Loucy (cell line): ENCODE measurements around the gene CDCA4.

Source experiments
- H2AFZ ChIP-seq: fragments of 200-600 bp; sonication (generic); 2 replicates; pipeline ENCODE4 v1.6.0; 2016; ENCODE audit warnings: antibody characterized with exemption, mild to moderate bottlenecking, low read length, moderate library complexity
- H3F3A ChIP-seq: fragments of 200-600 bp; 2 replicates; pipeline ENCODE4 v1.6.0; 2016; ENCODE audit warnings: antibody characterized with exemption, low read depth, mild to moderate bottlenecking
- H3K27me3 ChIP-seq: fragments of 200-600 bp; sonication (generic); 2 replicates; pipeline ENCODE4 v1.6.1; 2014; ENCODE audit warnings: low read length, mild to moderate bottlenecking; ENCODE audit not compliant: insufficient read depth, poor library complexity, severe bottlenecking
- H3K36me3 ChIP-seq: fragments of 200-600 bp; sonication (generic); 2 replicates; pipeline ENCODE4 v1.6.1; 2016; ENCODE audit warnings: low read length; ENCODE audit not compliant: insufficient read depth
- H3K4me1 ChIP-seq: fragments of 200-600 bp; sonication (generic); 2 replicates; pipeline ENCODE4 v1.5.1; 2014; ENCODE audit warnings: low read length, mild to moderate bottlenecking; ENCODE audit not compliant: insufficient read depth, poor library complexity, severe bottlenecking
- H3K4me2 ChIP-seq: fragments of 200-600 bp; sonication (generic); 2 replicates; pipeline ENCODE4 v1.6.0; 2014; ENCODE audit warnings: antibody characterized with exemption, low read length, low read depth, mild to moderate bottlenecking; ENCODE audit not compliant: poor library complexity, severe bottlenecking
- H3K4me3 ChIP-seq: fragments of 200-600 bp; sonication (generic); 2 replicates; pipeline ENCODE4 v1.5.1; 2014; ENCODE audit warnings: low read length, mild to moderate bottlenecking, mixed read lengths; ENCODE audit not compliant: poor library complexity, severe bottlenecking
- H3K79me2 ChIP-seq: fragments of 200-600 bp; sonication (generic); 2 replicates; pipeline ENCODE4 v1.6.1; 2014; ENCODE audit warnings: low read length; ENCODE audit not compliant: insufficient read depth
- H3K9ac ChIP-seq: fragments of 200-600 bp; sonication (generic); 2 replicates; pipeline ENCODE4 v1.6.0; 2014; ENCODE audit warnings: mild to moderate bottlenecking, low read depth, low read length, moderate library complexity; ENCODE audit not compliant: poor library complexity, severe bottlenecking
- H3K9me2 ChIP-seq: fragments of 200-600 bp; sonication (generic); replicated peaks from 2 replicates; pipeline ENCODE4 v1.6.1; 2016; ENCODE audit warnings: low read depth, low read length, mixed read lengths
- H3K9me3 ChIP-seq: fragments of 200-600 bp; sonication (generic); 2 replicates; pipeline ENCODE4 v1.6.1; 2014; ENCODE audit warnings: mild to moderate bottlenecking, antibody characterized with exemption, low read length, low read depth; ENCODE audit not compliant: insufficient read depth
- H4K20me1 ChIP-seq: fragments of 200-600 bp; sonication (generic); 2 replicates; pipeline ENCODE4 v1.6.0; 2014; ENCODE audit warnings: antibody characterized with exemption, low read length, mild to moderate bottlenecking; ENCODE audit not compliant: insufficient read depth, poor library complexity, severe bottlenecking
- CTCF ChIP-seq: fragments of 200-600 bp; sonication (generic); conservative IDR thresholded peaks from 2 replicates; pipeline ENCODE4 v1.5.1; 2014; ENCODE audit warnings: mild to moderate bottlenecking, antibody characterized with exemption, low read length
- EZH2phosphoT487 ChIP-seq: fragments of 200-600 bp; IDR thresholded peaks from 2 replicates; pipeline ENCODE4 v1.6.1; 2018; ENCODE audit warnings: antibody characterized with exemption, mild to moderate bottlenecking, moderate library complexity, borderline replicate concordance

CDCA4 gene

GRCh38 chr14:105005329-105005928 lies 15.5 kb downstream of the CDCA4 start:
- Histone ChIP-seq H4K20me1 (peaks cover 30% of the 10 kb centered on the region), H3F3A (no peaks in the 10 kb centered on the region), H3K27me3 (no peaks in the 10 kb centered on the region), H3K36me3 (peaks cover 39% of the 10 kb centered on the region), H3K9ac (no peak overlapping the region), H2AFZ (no peak overlapping the region), H3K9me3 (no peaks in the 10 kb centered on the region), H3K4me3 (no peak overlapping the region), H3K79me2 (peaks cover 34% of the 10 kb centered on the region), H3K9me2 (no peaks in the 10 kb centered on the region), H3K4me1 (no peaks in the 10 kb centered on the region), H3K4me2 (no peak overlapping the region)
- no peak for TF ChIP-seq EZH2phosphoT487
- TF ChIP-seq CTCF = no peak

GRCh38 chr14:104999361-104999760 lies 21.5 kb downstream of the CDCA4 start:
- no peaks in the 10 kb centered on the region for H3K4me1 ChIP-seq
- no peak overlapping the region for H3K4me2 ChIP-seq
- TF ChIP-seq EZH2phosphoT487 = no peak
- no peak for TF ChIP-seq CTCF
- no peaks in the 10 kb centered on the region for H3F3A ChIP-seq
- H3K79me2 ChIP-seq = no peaks in the 10 kb centered on the region
- no peak overlapping the region for H3K9ac ChIP-seq
- no peaks in the 10 kb centered on the region for H4K20me1 ChIP-seq
- no peaks in the 10 kb centered on the region for H3K9me2 ChIP-seq
- no peaks in the 10 kb centered on the region for H3K9me3 ChIP-seq
- H3K36me3 ChIP-seq = no peaks in the 10 kb centered on the region
- no peak overlapping the region for H2AFZ ChIP-seq
- H3K4me3 ChIP-seq = no peak overlapping the region
- no peaks in the 10 kb centered on the region for H3K27me3 ChIP-seq

GRCh38 chr14:104998801-104999200 lies 22.1 kb downstream of the CDCA4 start:
- TF ChIP-seq CTCF = no peak
- TF ChIP-seq EZH2phosphoT487 = no peak
- no peaks in the 10 kb centered on the region for H3K79me2 ChIP-seq
- H3K9me3 ChIP-seq = no peaks in the 10 kb centered on the region

More at GRCh38 chr14:104998801-104999200, 22.1 kb downstream of the CDCA4 start:
- no peaks in the 10 kb centered on the region for H4K20me1 ChIP-seq
- no peak overlapping the region for H3K4me2 ChIP-seq
- no peaks in the 10 kb centered on the region for H3K4me1 ChIP-seq
- no peaks in the 10 kb centered on the region for H3K36me3 ChIP-seq
- H3K4me3 ChIP-seq = no peak overlapping the region
- no peaks in the 10 kb centered on the region for H3F3A ChIP-seq
- H3K27me3 ChIP-seq = no peaks in the 10 kb centered on the region
- H2AFZ ChIP-seq = no peak overlapping the region
- H3K9ac ChIP-seq = no peak overlapping the region
- H3K9me2 ChIP-seq = no peaks in the 10 kb centered on the region
